ENCODE measurements around the gene MEIS2. TPM values are rescaled to one million over a fixed set of nuclear protein-coding genes. Genes with fewer than 3 reads are reported as not detected.

The MEIS2 gene
- total RNA-seq, 4 donors from 2014 or later: 7.5 to 40.4 (median 21.2) TPM

DNA sequence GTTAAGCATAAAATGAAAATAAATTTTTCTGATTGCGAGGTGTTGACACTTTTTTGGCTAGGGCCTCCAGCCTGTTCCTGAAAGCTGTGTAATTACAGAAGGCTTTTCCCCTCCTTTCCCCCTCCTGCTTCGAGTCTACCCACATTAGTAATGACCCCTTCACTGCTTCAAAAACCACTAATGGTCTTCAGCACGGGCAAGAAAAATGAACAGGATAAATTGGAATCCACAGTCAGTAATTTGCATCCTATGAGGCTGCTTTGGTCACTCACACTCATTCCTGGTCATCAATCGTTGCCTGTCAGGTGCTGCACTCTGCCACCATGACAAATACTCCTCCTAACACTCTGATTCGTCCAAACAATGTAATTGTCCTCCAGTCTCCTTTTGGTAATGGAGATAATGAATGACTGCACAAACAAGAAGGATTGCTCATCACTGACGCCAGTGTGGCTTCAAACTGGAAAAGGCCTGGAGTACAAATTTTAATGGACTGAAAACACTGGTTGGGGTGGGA, 148.6 kb downstream of the MEIS2 start:
- no peaks in the 10 kb centered on the region for H3K4me1 ChIP-seq
- no peaks in the 10 kb centered on the region for H3K27me3 ChIP-seq
- no peak overlapping the region for H3K4me3 ChIP-seq
- no peak overlapping the region for H3K27ac ChIP-seq
- H3K36me3 ChIP-seq: no peaks in the 10 kb centered on the region
- no peaks in the 10 kb centered on the region for H3K9me3 ChIP-seq
- TF ChIP-seq POLR2A (IDR thresholded peaks at IDR 0.05): no peak
- TF ChIP-seq, protein P1, sequence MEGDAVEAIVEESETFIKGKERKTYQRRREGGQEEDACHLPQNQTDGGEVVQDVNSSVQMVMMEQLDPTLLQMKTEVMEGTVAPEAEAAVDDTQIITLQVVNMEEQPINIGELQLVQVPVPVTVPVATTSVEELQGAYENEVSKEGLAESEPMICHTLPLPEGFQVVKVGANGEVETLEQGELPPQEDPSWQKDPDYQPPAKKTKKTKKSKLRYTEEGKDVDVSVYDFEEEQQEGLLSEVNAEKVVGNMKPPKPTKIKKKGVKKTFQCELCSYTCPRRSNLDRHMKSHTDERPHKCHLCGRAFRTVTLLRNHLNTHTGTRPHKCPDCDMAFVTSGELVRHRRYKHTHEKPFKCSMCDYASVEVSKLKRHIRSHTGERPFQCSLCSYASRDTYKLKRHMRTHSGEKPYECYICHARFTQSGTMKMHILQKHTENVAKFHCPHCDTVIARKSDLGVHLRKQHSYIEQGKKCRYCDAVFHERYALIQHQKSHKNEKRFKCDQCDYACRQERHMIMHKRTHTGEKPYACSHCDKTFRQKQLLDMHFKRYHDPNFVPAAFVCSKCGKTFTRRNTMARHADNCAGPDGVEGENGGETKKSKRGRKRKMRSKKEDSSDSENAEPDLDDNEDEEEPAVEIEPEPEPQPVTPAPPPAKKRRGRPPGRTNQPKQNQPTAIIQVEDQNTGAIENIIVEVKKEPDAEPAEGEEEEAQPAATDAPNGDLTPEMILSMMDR (IDR thresholded peaks at IDR 0.05): no peak
- DNase-seq: no peak

DNA sequence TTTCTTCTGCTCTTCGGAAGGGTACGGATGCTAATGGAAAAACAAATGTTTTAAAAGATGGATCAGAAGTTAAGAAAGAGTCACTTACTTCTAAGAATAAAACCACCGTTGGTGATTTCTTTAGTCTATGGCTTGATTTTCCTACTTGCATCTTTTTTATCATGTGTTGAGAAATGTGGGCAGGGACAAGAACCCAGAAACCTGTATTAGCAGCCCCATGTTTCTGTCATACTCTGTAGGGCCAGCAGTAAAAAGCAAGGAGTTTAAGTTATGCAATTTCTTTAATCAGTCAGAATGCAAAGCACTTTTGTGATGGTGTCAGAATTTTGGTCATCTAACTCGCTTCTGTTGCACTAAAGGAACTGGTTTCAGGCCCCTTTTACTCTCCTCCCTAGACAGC, 150.0 kb downstream of the MEIS2 start:
- no peak overlapping the region for H3K27ac ChIP-seq
- H3K4me3 ChIP-seq: no peak overlapping the region
- no peak for TF ChIP-seq POLR2A (IDR thresholded peaks at IDR 0.05)
- TF ChIP-seq, protein P1 (IDR thresholded peaks at IDR 0.05): no peak
- DNase-seq: no peak
- H3K27me3 ChIP-seq: no peaks in the 10 kb centered on the region
- no peaks in the 10 kb centered on the region for H3K36me3 ChIP-seq
- no peaks in the 10 kb centered on the region for H3K4me1 ChIP-seq
- no peaks in the 10 kb centered on the region for H3K9me3 ChIP-seq

DNA sequence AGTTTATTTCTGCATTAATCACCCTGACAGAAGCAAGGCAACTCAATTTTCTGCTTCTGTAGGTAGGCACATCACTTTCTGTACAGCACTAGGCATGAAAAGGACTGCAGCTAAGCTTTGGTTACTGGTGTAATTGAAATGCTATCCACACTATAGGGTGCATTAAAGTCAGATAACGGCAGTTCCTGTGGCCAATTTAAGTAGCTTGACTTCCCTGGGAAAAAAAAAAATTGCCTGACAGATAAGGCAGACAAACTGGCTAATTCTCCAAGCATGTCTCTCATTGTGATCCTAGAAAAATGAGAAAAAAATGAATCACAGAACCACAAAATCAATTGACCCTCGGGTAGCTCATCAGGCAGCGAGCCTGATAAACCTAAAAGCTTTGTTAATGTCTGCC, 151.4 kb downstream of the MEIS2 start:
- Histone ChIP-seq H3K27ac (no peak overlapping the region), H3K27me3 (no peaks in the 10 kb centered on the region), H3K4me3 (no peak overlapping the region), H3K36me3 (no peaks in the 10 kb centered on the region), H3K4me1 (no peaks in the 10 kb centered on the region), H3K9me3 (no peaks in the 10 kb centered on the region)
- TF ChIP-seq, protein P1 (IDR thresholded peaks at IDR 0.05): no peak
- no peak for TF ChIP-seq POLR2A (IDR thresholded peaks at IDR 0.05)
- no peak for DNase-seq

DNA sequence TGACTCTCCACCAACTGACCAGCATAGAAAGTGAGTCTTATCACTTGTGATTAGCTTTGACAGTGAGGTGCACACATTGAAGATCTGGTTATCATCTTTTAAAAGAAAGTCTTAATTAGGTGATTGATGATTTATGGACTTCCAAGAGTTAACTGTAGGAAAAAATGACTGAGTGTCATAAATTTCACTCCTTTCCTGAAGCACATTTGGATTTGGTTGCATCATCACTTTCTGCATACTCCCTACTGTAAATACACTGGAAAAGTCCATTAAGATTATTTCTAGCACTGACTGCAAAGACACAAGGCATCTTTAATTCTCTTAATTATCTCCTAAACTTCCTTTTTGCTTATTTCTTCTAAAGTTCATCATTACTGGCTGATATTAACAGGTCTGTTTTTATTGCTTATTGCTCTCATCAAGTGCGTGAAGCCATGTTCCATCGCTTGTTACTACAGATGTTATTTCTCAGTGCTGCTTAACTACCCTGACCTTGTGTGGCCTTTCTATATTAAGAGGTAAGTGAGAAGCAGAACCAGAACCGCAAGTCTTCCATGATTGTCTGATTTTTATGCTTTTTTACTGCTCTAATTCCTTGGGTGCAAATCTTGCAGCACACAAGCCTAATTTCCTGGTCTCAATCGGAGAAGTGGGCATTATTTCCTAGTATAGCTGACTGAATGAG, 153.2 kb downstream of the MEIS2 start:
- Histone ChIP-seq H3K27me3 (no peaks in the 10 kb centered on the region), H3K4me3 (no peak overlapping the region), H3K9me3 (no peaks in the 10 kb centered on the region), H3K36me3 (no peaks in the 10 kb centered on the region), H3K4me1 (no peaks in the 10 kb centered on the region), H3K27ac (no peak overlapping the region)
- TF ChIP-seq, protein P1 (IDR thresholded peaks at IDR 0.05): no peak
- TF ChIP-seq POLR2A (IDR thresholded peaks at IDR 0.05): no peak
- no peak for DNase-seq

DNA sequence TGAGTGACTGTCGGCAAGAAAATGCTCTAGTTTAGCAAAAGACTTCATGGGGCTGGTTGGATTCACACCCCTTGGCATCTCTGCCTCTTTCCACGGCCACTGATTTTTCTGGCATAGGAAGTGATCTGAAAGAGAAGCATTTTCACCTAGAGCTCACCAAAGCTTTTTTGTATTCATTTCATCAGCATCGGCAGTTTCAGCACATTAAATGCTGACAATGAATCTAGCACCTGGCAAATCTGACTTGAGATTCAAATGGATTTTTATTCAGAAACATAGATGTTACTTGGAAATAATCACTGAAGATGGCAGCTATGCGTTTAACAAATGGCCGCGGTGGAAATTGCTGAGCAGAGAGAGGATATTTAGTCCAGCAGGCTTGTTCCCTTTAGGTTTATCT, 155.9 kb downstream of the MEIS2 start:
- no peak for DNase-seq
- TF ChIP-seq, protein P1 (IDR thresholded peaks at IDR 0.05): no peak
- Histone ChIP-seq H3K4me1 (peaks cover 0 to 4% (median 0%) of the 10 kb centered on the region in 4 donors), H3K27me3 (no peaks in the 10 kb centered on the region), H3K4me3 (no peak overlapping the region), H3K36me3 (no peaks in the 10 kb centered on the region), H3K9me3 (no peaks in the 10 kb centered on the region), H3K27ac (no peak overlapping the region)

Data from Peyer's patch (tissue), 4 donors.